ENCODE measurements around the gene BICDL2.

The BICDL2 gene

GRCh38 chr16:2983706-2984136 lies 53.0 kb downstream of the BICDL2 start:
- peak; percentile 85 for DNase-seq (ENCODE audit: low spot score)

- no peak for DNase-seq (ENCODE audit: low spot score)
These were observed 54.3 kb downstream of the BICDL2 start for GRCh38 chr16:2982402-2982801.

- no peak for DNase-seq (ENCODE audit: low spot score)
These were observed 54.9 kb downstream of the BICDL2 start for GRCh38 chr16:2981899-2982250.

- DNase-seq (ENCODE audit: low spot score): no peak
These were observed 55.4 kb downstream of the BICDL2 start for GRCh38 chr16:2981177-2981898.

- DNase-seq (ENCODE audit: low spot score): peak; percentile 91
These were observed 56.2 kb downstream of the BICDL2 start, which contains the start of gene PKMYT1 for GRCh38 chr16:2980227-2981176. Gene PKMYT1 (minus strand): TSS chr16:2980446. CDS start chr16:2979657, 789 bp downstream.

- DNase-seq (ENCODE audit: low spot score): peak; percentile 52
These were observed 57.0 kb downstream of the BICDL2 start for GRCh38 chr16:2979669-2980226.
